ENCODE measurements around the gene AIRE. TPM values are rescaled to one million over a fixed set of nuclear protein-coding genes. Genes with fewer than 3 reads are reported as not detected.

The AIRE gene
- total RNA-seq, 1 donor from 2014 or later, result not detected

- H3K27ac Mint-ChIP-seq, result peak overlapping the region; percentile 53
- Histone ChIP-seq H2AFZ (replicated peaks) (peak overlapping the region; percentile 14), H3K9me3 (ENCODE audit: low read depth) (no peaks in the 10 kb centered on the region), H3K4me3 (peak overlapping the region; percentile 89), H3K79me2 (ENCODE audit: low read depth) (peaks cover 12% of the 10 kb centered on the region), H3K4me2 (peak overlapping the region; percentile 86), H3K36me3 (no peaks in the 10 kb centered on the region), H4K20me1 (ENCODE audit: low read depth) (peaks cover 37% of the 10 kb centered on the region), H3K27me3 (peaks cover 22% of the 10 kb centered on the region), H3K9ac (no peak overlapping the region), H3K27ac (no peak overlapping the region), H3K4me1 (peaks cover 19% of the 10 kb centered on the region), H3F3A (ENCODE audit: low read depth) (peaks cover 17% of the 10 kb centered on the region)
- H3K36me3 Mint-ChIP-seq, result no peaks in the 10 kb centered on the region
- H3K4me3 Mint-ChIP-seq, result peak overlapping the region; percentile 91
- peaks cover 30% of the 10 kb centered on the region for H3K4me1 Mint-ChIP-seq
- no peak for DNase-seq (ENCODE audit: low spot score)
- TF ChIP-seq EZH2phosphoT487 (IDR thresholded peaks at IDR 0.05) (no peak), EZH2 (IDR thresholded peaks at IDR 0.05) (no peak), CTCF (IDR thresholded peaks at IDR 0.05) (no peak)
- H3K27me3 Mint-ChIP-seq (ENCODE audit: insufficient read depth, low read depth), result peaks cover 2% of the 10 kb centered on the region
- H3K9me3 Mint-ChIP-seq, result no peaks in the 10 kb centered on the region
Measured at GRCh38 chr21:44299085-44299457, 13.4 kb downstream of the AIRE start.

- Histone ChIP-seq H3K9ac (no peak within 1 kb of the TSS), H2AFZ (replicated peaks) (peak within 1 kb of the TSS; percentile 72), H3K79me2 (ENCODE audit: low read depth) (peaks cover 12% of the 10 kb centered on the region), H3K4me3 (peak within 1 kb of the TSS; percentile 89), H3K27ac (no peak within 1 kb of the TSS), H3K9me3 (ENCODE audit: low read depth) (no peaks in the 10 kb centered on the region), H3K4me2 (peak within 1 kb of the TSS; percentile 86), H3F3A (ENCODE audit: low read depth) (peaks cover 20% of the 10 kb centered on the region), H4K20me1 (ENCODE audit: low read depth) (peaks cover 43% of the 10 kb centered on the region), H3K36me3 (no peaks in the 10 kb centered on the region), H3K27me3 (peaks cover 22% of the 10 kb centered on the region), H3K4me1 (peaks cover 23% of the 10 kb centered on the region)
- peaks cover 31% of the 10 kb centered on the region for H3K4me1 Mint-ChIP-seq
- H3K4me3 Mint-ChIP-seq, result peak within 1 kb of the TSS; percentile 91
- peak; percentile 81 for DNase-seq (ENCODE audit: low spot score)
- H3K27ac Mint-ChIP-seq, result peak within 1 kb of the TSS; percentile 53
- H3K36me3 Mint-ChIP-seq, result no peaks in the 10 kb centered on the region
- no peaks in the 10 kb centered on the region for H3K9me3 Mint-ChIP-seq
- peaks cover 2% of the 10 kb centered on the region for H3K27me3 Mint-ChIP-seq (ENCODE audit: insufficient read depth, low read depth)
- peak; percentile 53 for TF ChIP-seq EZH2phosphoT487 (IDR thresholded peaks at IDR 0.05)
- TF ChIP-seq CTCF (IDR thresholded peaks at IDR 0.05), result no peak
- peak; percentile 61 for TF ChIP-seq EZH2 (IDR thresholded peaks at IDR 0.05)
Measured at GRCh38 chr21:44299458-44300261, 14.0 kb downstream of the AIRE start, which contains the start of gene PFKL. Gene PFKL, plus strand, starts transcription at chr21:44300053. Its CDS starts 53 bp downstream, at chr21:44300106.

- H3K36me3 Mint-ChIP-seq, result no peaks in the 10 kb centered on the region
- Histone ChIP-seq H3K4me3 (peak overlapping the region; percentile 89), H3K9me3 (ENCODE audit: low read depth) (no peaks in the 10 kb centered on the region), H4K20me1 (ENCODE audit: low read depth) (peaks cover 50% of the 10 kb centered on the region), H2AFZ (replicated peaks) (peak overlapping the region; percentile 72), H3K79me2 (ENCODE audit: low read depth) (peaks cover 16% of the 10 kb centered on the region), H3K4me2 (peak overlapping the region; percentile 86), H3K27ac (no peak overlapping the region), H3K4me1 (peaks cover 26% of the 10 kb centered on the region), H3K36me3 (no peaks in the 10 kb centered on the region), H3K27me3 (peaks cover 22% of the 10 kb centered on the region), H3K9ac (no peak overlapping the region), H3F3A (ENCODE audit: low read depth) (peaks cover 20% of the 10 kb centered on the region)
- H3K27ac Mint-ChIP-seq, result no peak overlapping the region
- H3K9me3 Mint-ChIP-seq, result no peaks in the 10 kb centered on the region
- peak overlapping the region; percentile 87 for H3K4me3 Mint-ChIP-seq
- DNase-seq (ENCODE audit: low spot score), result peak; percentile 60
- H3K4me1 Mint-ChIP-seq, result peaks cover 36% of the 10 kb centered on the region
- no peak for TF ChIP-seq EZH2phosphoT487 (IDR thresholded peaks at IDR 0.05)
- H3K27me3 Mint-ChIP-seq (ENCODE audit: insufficient read depth, low read depth), result peaks cover 2% of the 10 kb centered on the region
Measured at GRCh38 chr21:44300262-44300959, 14.7 kb downstream of the AIRE start.
